Activated T-cell treated with anti-CD3 and anti-CD28 coated beads, Interleukin-2, amount 50 U/mL, for 24 hours (primary cell): Measurements from ENCODE around the gene TMEM169.
A peak's percentile ranks its signal among the peaks of the same experiment; 100 is the strongest.

ENCODE experiments used
- DNase-seq: peaks from one replicate; pipeline ENCODE4 v3.0.0-alpha.2; 2020
- H3K27ac Mint-ChIP-seq: 2 replicates; pipeline ENCODE4 v1.8.0; 2020; ENCODE audit warnings: mild to moderate bottlenecking, mixed read lengths
- H3K27me3 Mint-ChIP-seq: 2 replicates; pipeline ENCODE4 v1.8.0; 2020; ENCODE audit warnings: mixed read lengths
- H3K36me3 Mint-ChIP-seq: 2 replicates; pipeline ENCODE4 v1.8.0; 2020; ENCODE audit warnings: low read depth, mixed read lengths
- H3K4me1 Mint-ChIP-seq: 2 replicates; pipeline ENCODE4 v1.8.0; 2020; ENCODE audit warnings: low read depth, mixed read lengths
- H3K4me3 Mint-ChIP-seq: 2 replicates; pipeline ENCODE4 v1.8.0; 2020; ENCODE audit warnings: mild to moderate bottlenecking, moderate library complexity, mixed read lengths
- H3K9me3 Mint-ChIP-seq: 2 replicates; pipeline ENCODE4 v1.8.0; 2020; ENCODE audit warnings: mixed read lengths

The TMEM169 gene

GRCh38 chr2:216081487-216082116, at the start of gene TMEM169, which contains the start of gene PECR:
TMEM169 (plus strand) TSS chr2:216081919; CDS start chr2:216095964, 14,045 bp downstream.
PECR (minus strand) TSS chr2:216081809; CDS start chr2:216081741, 68 bp downstream.
- Mint-ChIP-seq H3K9me3 (no peaks in the 10 kb centered on the region), H3K4me3 (peak within 1 kb of the TSS; percentile 94), H3K4me1 (peaks cover 60% of the 10 kb centered on the region), H3K36me3 (peaks cover 12% of the 10 kb centered on the region), H3K27ac (peak within 1 kb of the TSS; percentile 91), H3K27me3 (no peaks in the 10 kb centered on the region)
- DNase-seq: peak; percentile 85

- Mint-ChIP-seq H3K9me3 (no peaks in the 10 kb centered on the region), H3K36me3 (peaks cover 10% of the 10 kb centered on the region), H3K4me3 (peak overlapping the region; percentile 43), H3K27ac (peak overlapping the region; percentile 94), H3K27me3 (no peaks in the 10 kb centered on the region), H3K4me1 (peaks cover 48% of the 10 kb centered on the region)
- DNase-seq: no peak
These were observed 49.6 kb upstream of the TMEM169 start for GRCh38 chr2:216031960-216032689.

GRCh38 chr2:216033403-216033802, 48.3 kb upstream of the TMEM169 start:
- Mint-ChIP-seq H3K27ac (no peak overlapping the region), H3K4me3 (no peak overlapping the region), H3K4me1 (peaks cover 48% of the 10 kb centered on the region), H3K9me3 (no peaks in the 10 kb centered on the region), H3K36me3 (peaks cover 17% of the 10 kb centered on the region), H3K27me3 (no peaks in the 10 kb centered on the region)
- DNase-seq: no peak

- H3K27ac Mint-ChIP-seq: no peak overlapping the region
- peaks cover 48% of the 10 kb centered on the region for H3K4me1 Mint-ChIP-seq
- no peaks in the 10 kb centered on the region for H3K9me3 Mint-ChIP-seq
- peak; percentile 86 for DNase-seq
- no peak overlapping the region for H3K4me3 Mint-ChIP-seq
- H3K27me3 Mint-ChIP-seq: no peaks in the 10 kb centered on the region
- H3K36me3 Mint-ChIP-seq: peaks cover 17% of the 10 kb centered on the region
These were observed 47.7 kb upstream of the TMEM169 start for GRCh38 chr2:216034065-216034464.

GRCh38 chr2:216039918-216040317, 41.8 kb upstream of the TMEM169 start:
- DNase-seq: no peak
- no peak overlapping the region for H3K27ac Mint-ChIP-seq
- no peaks in the 10 kb centered on the region for H3K27me3 Mint-ChIP-seq
- H3K4me1 Mint-ChIP-seq: peaks cover under 1% of the 10 kb centered on the region
- peaks cover 35% of the 10 kb centered on the region for H3K36me3 Mint-ChIP-seq
- no peak overlapping the region for H3K4me3 Mint-ChIP-seq
- H3K9me3 Mint-ChIP-seq: no peaks in the 10 kb centered on the region

GRCh38 chr2:216041438-216041837, 40.3 kb upstream of the TMEM169 start:
- H3K4me1 Mint-ChIP-seq: peaks cover 8% of the 10 kb centered on the region
- H3K9me3 Mint-ChIP-seq: no peaks in the 10 kb centered on the region
- H3K4me3 Mint-ChIP-seq: no peak overlapping the region
- H3K36me3 Mint-ChIP-seq: peaks cover 43% of the 10 kb centered on the region
- DNase-seq: no peak
- H3K27ac Mint-ChIP-seq: no peak overlapping the region
- H3K27me3 Mint-ChIP-seq: no peaks in the 10 kb centered on the region

- Mint-ChIP-seq H3K27me3 (no peaks in the 10 kb centered on the region), H3K4me3 (no peak overlapping the region), H3K4me1 (peaks cover 8% of the 10 kb centered on the region), H3K9me3 (no peaks in the 10 kb centered on the region), H3K27ac (no peak overlapping the region), H3K36me3 (peaks cover 41% of the 10 kb centered on the region)
- DNase-seq: no peak
These were observed 37.8 kb upstream of the TMEM169 start for GRCh38 chr2:216043949-216044348.

GRCh38 chr2:216044883-216045486, 36.7 kb upstream of the TMEM169 start:
- DNase-seq: no peak
- Mint-ChIP-seq H3K4me1 (peaks cover 8% of the 10 kb centered on the region), H3K4me3 (no peak overlapping the region), H3K27ac (no peak overlapping the region), H3K27me3 (no peaks in the 10 kb centered on the region), H3K36me3 (peaks cover 39% of the 10 kb centered on the region), H3K9me3 (no peaks in the 10 kb centered on the region)

- peaks cover 38% of the 10 kb centered on the region for H3K36me3 Mint-ChIP-seq
- H3K27ac Mint-ChIP-seq: no peak overlapping the region
- no peaks in the 10 kb centered on the region for H3K27me3 Mint-ChIP-seq
- H3K4me3 Mint-ChIP-seq: no peak overlapping the region
- DNase-seq: no peak
- H3K9me3 Mint-ChIP-seq: no peaks in the 10 kb centered on the region
- peaks cover 8% of the 10 kb centered on the region for H3K4me1 Mint-ChIP-seq
These were observed 34.3 kb upstream of the TMEM169 start for GRCh38 chr2:216047397-216047796.

GRCh38 chr2:216049452-216049851, 32.3 kb upstream of the TMEM169 start:
- Mint-ChIP-seq H3K27me3 (no peaks in the 10 kb centered on the region), H3K4me3 (no peak overlapping the region), H3K36me3 (peaks cover 26% of the 10 kb centered on the region), H3K27ac (no peak overlapping the region), H3K4me1 (peaks cover 8% of the 10 kb centered on the region), H3K9me3 (no peaks in the 10 kb centered on the region)
- DNase-seq: no peak

GRCh38 chr2:216051350-216051749, 30.4 kb upstream of the TMEM169 start:
- H3K27ac Mint-ChIP-seq: no peak overlapping the region

GRCh38 chr2:216052420-216052819, 29.3 kb upstream of the TMEM169 start:
- Mint-ChIP-seq H3K27me3 (no peaks in the 10 kb centered on the region), H3K27ac (no peak overlapping the region), H3K4me1 (peaks cover 14% of the 10 kb centered on the region), H3K4me3 (no peak overlapping the region), H3K36me3 (peaks cover 22% of the 10 kb centered on the region), H3K9me3 (no peaks in the 10 kb centered on the region)
- DNase-seq: no peak

More at GRCh38 chr2:216051350-216051749, 30.4 kb upstream of the TMEM169 start:
- no peak for DNase-seq
- H3K27me3 Mint-ChIP-seq: no peaks in the 10 kb centered on the region
- H3K4me3 Mint-ChIP-seq: no peak overlapping the region
- H3K36me3 Mint-ChIP-seq: peaks cover 22% of the 10 kb centered on the region
- H3K4me1 Mint-ChIP-seq: peaks cover 5% of the 10 kb centered on the region
- no peaks in the 10 kb centered on the region for H3K9me3 Mint-ChIP-seq

- H3K9me3 Mint-ChIP-seq: no peaks in the 10 kb centered on the region
- no peak for DNase-seq
- peaks cover 16% of the 10 kb centered on the region for H3K36me3 Mint-ChIP-seq
- no peak overlapping the region for H3K27ac Mint-ChIP-seq
- H3K27me3 Mint-ChIP-seq: no peaks in the 10 kb centered on the region
- no peak overlapping the region for H3K4me3 Mint-ChIP-seq
- peaks cover 36% of the 10 kb centered on the region for H3K4me1 Mint-ChIP-seq
These were observed 26.0 kb upstream of the TMEM169 start for GRCh38 chr2:216055680-216056079.

- peaks cover 16% of the 10 kb centered on the region for H3K36me3 Mint-ChIP-seq
- H3K27ac Mint-ChIP-seq: peak overlapping the region; percentile 89
- H3K4me3 Mint-ChIP-seq: no peak overlapping the region
- no peak for DNase-seq
- H3K27me3 Mint-ChIP-seq: no peaks in the 10 kb centered on the region
- H3K9me3 Mint-ChIP-seq: no peaks in the 10 kb centered on the region
- peaks cover 36% of the 10 kb centered on the region for H3K4me1 Mint-ChIP-seq
These were observed 25.0 kb upstream of the TMEM169 start for GRCh38 chr2:216056739-216057138.
